ENCODE results near the gene MAGI1.
"Not testable (repeated sequence)": the region's sequence is repeated elsewhere in the genome, so short reads cannot be mapped to it uniquely, and the experiment has no call there.

Gene MAGI1

DNA sequence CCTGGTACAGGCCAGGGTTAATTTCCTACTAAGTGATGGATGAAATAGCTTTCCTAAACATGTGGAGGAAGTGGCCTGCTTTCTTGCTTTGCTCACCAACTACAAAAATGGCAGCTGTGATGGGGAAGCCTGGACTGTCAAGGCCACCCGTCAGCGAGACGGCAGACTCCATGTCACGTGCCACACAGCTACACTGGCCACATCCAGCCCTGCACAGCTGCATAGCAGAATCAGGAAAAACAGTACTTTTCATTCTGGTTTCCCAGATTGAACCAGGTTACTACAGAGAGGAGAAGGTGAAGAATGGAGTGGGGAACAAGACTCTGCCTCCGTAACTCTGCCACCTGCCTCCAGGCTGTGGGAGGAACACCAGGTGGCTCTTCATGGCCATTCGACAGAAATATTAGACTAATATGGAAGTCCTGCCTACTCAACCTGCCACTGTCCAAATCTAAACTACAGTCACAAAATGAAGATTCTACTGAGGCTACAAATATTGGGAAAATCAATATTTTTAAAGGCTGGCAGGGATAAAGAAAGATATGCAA is 174.3 kb downstream of the MAGI1 start:
- no peak for DNase-seq

DNA sequence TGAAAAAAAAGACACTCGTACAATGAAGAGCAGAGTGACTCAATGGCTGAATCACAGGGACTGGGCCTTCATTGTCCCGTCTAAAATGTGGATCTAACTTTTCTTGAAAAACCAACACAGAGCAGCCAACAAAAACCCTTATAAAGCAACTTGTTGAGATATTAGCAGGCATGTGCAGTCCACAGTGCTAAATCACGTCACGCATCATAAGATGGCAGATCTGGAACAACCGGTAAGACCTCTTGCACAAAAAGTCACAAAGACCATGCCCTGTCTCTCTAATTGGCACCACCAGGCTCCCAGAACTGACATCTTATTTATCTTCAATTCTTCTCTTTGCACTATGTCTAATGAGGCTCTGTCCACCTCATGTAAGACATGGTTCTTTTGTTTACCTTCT is 177.0 kb downstream of the MAGI1 start:
- DNase-seq: no peak

DNA sequence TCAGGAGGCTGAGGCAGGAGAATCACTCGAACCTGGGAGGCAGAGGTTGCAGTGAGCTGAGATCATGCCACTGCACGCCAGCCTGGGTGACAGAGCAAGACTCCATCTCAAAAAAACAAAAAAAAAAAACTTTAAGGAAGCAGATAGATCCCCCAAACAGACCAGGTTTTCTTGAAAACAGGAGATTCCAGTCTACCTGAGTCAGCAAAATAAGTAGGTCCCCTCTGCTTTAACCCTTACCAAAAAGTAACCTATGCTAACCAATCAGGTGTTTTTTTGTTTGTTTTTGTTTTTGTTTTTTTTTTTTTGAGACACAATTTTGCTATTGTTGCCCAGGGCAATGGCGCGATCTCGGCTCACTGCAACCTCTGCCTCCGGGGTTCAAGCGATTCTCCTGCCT is 179.1 kb downstream of the MAGI1 start:
- not testable (repeated sequence) for DNase-seq

DNA sequence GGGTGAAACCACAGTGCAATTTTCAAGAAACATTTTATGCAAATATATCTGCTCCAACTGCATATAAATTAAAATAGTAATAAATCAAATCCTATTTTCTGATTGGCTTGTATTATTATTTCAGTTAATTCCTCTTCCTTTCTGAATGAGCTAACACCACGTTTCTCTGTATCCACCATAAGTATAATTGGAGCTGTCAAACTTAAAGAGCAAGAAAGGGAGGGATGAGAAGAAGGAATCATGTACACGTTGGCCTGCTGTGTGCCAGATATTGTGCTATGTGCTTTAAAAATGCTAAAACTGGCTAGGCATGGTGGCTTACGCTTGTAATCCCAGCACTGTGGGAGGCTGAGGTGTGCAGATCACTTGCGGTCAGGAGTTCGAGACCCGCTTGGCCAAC is 180.0 kb downstream of the MAGI1 start:
- no peak for DNase-seq

DNA sequence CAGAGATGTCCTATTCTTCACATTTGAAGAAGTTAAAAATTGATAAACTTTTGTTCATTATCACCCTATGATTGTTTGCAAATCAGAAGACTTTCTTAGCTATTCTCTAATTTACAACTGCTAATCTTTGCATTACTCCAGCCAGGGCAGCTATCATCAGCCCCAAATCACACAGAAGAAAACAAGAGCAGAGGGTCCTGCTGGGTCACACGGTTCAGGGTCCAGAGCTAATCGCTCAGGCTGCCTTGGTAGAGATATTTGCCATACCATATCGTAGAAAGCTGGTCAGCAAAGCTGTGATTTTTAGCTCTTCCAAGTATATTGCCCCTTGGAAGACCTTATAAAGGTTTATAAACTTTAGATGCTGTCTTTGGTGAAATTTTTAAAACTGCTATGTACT is 181.4 kb downstream of the MAGI1 start:
- no peak for DNase-seq

DNA sequence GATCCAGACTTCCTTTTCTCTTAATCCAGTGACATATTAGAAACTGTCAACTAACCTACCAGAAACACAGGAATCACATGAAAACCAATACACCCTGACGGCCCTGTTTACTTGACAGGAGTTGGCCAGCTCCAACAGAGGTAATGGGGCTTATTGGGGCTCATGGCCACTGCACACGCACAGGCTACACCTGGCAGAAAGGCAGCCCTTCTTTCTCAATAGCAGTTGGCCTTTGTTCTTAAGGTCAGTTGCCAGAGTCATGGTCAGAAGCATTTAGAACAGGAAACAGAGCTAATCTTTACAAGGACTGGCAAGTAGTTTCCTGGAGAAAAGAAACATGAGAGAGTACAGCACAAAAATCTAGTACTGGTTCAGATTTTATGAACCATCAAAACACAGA is 181.8 kb downstream of the MAGI1 start:
- DNase-seq: no peak

DNA sequence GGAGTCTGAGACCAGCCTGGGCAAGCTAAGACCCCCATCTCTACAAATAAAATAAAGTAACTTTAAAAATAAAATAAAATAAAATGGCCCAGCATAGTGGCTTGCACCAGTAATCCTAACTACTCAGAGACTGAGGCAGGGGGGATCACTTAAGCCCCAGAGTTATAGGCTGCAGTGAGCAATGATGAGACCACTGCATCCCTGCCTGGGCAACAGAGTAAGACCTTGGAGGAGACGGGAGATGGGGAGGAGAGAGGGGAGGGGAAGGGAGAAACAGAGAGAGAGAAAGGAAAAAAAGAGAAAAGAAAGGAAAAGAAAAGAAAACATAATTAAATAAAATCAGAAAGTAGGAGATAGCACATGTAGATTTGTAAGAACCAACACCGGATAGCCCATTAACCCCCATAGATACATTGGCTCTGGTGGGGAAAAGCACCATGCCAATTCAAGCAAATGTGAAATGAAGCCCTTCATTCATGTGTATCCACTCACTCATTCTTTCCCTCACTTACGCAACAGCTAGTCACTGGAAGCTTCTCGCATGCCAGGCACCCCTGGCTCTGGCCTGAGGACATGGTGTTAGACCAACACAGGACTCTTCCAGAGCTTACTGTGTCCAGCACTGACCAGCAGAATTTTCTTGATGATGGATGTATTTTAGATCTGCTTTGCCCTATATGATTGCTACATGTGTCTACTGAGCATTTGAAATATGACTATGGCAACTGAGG is 183.2 kb downstream of the MAGI1 start:
- DNase-seq: no peak

DNA sequence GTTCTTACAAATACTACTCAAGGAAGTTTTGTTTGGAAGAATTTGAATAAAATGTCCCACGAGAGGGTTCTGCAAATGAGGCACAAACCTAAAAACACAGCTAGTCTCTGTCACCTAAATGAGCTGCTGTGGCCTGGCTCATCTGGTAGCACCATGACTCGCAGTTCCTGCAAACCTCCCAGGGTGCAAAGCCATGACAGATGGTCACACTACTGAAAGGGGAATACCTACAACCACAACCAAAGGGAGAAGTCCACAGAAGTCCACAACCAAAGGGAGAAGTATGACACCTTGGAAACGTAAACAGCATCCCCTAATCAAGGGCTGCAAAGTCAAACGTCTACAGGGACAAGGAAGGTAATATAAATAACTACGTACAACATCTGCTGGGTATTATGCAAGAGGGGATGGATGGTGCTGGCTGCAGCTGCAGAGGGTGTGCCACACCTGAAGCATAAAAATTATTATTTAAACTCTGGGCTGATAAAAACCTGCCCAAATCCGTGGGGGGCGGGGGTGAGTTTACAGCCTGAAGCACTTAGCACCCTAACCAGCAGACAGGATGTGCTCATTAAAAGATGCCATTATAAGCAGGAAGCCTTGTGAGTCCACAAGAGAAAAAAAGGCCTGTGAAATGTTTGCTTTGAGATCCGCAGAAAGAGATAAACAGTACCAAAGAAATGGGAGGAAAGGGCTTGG is 184.0 kb downstream of the MAGI1 start:
- no peak for DNase-seq

DNA sequence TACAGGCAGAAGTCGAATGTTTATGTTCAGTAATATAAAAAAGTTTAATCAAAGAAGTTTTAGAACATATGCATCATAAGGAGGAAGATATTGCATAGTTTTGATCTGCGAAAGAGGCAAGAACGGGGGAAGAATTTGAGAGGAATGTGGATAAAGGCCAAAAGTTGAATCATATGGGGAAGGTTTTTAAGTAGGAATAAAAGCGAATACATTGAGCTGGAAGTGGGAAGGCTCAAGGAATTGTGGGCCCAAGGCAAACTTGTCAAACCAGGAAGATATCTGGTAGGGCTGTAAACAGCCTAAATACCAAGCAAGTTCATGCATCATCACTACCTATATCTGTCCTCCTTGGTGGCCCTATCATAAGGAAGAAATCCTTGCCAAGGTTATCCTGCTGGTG is 186.9 kb downstream of the MAGI1 start:
- DNase-seq: no peak

DNA sequence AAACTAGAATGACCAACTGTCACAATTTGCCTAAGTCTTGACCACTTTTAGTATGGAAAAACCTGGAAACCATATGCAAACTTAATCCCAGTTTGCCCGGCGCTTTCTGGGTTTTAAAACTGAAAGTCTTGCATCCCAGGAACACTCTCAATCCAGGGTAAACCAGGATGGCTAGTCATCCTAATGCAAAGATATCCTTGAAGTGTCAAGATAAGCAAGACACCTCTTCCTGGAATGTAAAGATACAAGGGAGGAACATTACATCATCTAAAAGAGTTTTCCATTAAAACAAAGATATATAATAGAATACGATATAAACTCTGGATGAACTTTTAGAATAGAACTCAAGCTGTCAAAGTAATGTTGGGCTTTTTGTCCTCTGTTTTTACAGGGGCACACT is 188.5 kb downstream of the MAGI1 start:
- no peak for DNase-seq

DNA sequence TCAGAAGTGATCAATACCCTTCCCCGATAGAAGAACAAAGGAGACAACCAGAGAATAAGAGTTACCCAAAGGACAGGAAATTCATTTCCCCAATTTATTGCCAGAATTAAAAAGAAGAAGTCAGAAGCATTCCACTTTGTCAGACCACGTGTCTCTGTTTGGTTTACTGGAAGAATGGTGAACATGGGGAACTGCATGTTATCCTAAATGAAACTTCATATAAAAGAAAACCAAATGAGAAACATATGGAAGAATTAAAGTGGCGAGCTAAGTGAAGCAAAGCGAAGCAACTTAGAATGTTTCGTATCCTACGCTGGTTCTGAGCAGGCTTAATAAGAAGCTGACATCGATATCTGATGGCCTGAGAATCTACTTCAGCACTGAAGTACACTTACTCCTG is 190.7 kb downstream of the MAGI1 start:
- DNase-seq: no peak

DNA sequence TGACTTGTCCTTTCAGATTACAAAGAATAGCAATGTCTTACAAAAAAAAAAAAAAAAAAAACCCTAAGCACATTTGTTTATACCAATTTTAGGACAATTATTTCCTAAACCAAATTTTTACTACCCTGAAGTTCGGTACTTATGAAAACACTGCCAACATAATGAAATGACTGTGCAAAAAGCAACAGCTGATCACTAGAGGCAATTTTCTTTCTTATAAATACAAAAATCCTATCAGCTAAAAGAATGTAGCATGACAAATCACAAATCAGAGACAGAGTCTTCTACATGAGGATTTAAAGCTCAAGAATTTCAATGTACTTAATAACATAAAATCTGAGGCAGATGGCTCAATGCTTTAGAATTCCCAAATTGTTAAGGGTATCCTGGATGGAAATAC is 191.8 kb downstream of the MAGI1 start:
- no peak for DNase-seq

DNA sequence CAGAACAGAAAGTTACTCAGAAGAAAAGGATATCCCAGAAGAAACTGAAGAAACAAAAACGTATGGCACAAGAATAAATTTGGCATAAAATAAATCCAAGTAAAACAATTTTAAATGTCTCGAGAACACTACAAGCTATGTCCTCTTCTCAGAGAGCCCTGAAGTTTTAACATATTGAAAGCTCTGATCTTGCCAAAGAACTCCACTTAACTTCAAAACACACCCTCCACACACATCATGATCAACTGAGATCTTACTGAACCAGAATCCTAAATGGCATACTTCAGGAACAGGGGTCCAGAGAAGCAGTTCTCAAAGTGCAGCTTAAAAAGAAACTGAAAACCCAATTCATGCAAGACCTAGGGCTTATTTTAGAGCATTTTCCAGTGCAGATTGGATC is 194.3 kb downstream of the MAGI1 start:
- DNase-seq: no peak

DNA sequence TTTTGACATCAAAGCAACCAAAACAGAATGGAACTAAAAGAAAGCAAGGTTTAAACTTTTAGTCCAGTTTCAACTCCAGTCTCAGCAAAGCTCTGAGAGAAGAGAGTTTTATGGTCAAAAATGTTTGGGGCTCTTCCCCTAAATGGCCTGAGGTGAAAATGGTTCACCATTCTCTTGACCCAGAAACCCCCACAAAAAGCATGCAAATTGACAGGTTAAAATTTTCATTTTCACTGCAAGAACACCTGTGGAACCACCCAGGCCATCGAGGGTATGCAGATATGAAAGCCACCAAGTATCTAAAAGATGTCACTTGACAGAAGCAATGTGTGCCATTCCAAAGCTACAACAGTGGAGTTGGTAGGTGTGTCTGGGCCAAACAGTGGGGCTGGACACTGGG is 195.0 kb downstream of the MAGI1 start:
- DNase-seq: no peak

DNA sequence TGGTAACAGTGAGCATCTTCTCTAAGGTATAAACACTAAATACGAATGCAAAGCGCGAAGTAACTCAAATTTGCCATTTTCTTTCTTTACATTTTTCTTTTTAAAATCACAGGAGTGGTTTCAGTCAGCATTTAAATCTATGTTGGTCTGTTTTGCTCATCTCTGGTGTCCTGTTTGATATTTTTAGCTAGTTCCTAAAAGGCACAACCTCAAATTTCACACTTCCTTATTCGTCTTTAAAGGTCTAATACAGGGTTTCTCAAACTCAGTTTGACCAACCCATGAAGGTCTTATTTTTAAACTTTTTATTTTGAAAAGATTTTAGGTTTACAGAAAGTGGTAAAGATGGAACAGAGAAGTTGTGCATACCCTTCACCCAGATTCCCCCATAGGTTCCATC is 201.1 kb downstream of the MAGI1 start:
- DNase-seq: no peak

DNA sequence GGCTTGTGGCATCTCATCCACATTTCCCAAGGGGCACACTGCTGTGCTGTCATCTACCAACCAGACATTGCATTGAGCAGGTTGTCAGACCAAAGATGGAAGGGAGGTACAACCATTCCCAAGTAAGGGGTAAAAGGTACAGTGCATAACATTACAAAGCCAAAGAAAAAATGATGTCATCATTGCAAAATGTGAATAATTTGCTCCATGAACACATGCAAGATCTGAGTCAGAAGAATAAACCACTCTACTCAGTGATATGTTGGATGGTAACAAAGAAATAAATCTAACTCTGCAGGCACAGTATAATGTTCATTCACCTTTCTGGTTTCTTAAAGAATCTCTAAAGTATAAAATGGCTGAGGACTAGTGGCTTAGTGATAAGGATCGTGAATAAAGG is 202.7 kb downstream of the MAGI1 start:
- DNase-seq: no peak

DNA sequence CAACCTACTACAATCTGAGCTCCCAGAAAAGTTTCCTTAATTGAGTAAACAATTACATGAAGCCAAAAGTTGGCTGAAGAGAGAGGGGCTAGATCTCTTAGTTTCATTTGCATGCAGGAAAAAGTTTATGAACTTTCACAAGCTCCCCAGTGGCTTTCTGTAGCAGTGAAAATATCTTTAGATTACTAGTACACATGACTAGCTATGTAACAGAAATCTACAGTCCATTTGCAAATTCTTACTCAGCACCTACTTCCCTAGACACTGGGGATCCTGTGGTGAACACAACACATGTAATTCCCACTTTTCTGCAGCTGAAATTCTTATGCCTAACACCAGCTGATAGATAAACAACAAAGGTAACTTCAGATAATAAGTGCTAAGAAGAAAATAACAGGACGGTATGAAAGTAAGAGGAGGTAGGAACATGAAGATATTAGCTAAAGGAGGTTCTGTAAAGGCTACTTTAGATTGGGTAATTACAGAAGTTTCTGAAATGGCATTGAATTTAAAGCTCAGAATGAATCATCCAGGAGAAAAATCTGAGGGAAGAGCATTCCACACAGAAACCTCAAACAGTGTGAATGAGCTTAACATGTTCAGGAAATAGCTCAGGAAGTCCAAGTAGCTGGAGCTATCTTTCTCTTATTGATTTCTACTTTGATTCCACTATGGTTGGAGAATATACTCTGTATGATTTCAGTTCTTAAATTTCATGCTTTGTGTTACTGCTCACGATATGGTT is 204.8 kb downstream of the MAGI1 start:
- DNase-seq: no peak

DNA sequence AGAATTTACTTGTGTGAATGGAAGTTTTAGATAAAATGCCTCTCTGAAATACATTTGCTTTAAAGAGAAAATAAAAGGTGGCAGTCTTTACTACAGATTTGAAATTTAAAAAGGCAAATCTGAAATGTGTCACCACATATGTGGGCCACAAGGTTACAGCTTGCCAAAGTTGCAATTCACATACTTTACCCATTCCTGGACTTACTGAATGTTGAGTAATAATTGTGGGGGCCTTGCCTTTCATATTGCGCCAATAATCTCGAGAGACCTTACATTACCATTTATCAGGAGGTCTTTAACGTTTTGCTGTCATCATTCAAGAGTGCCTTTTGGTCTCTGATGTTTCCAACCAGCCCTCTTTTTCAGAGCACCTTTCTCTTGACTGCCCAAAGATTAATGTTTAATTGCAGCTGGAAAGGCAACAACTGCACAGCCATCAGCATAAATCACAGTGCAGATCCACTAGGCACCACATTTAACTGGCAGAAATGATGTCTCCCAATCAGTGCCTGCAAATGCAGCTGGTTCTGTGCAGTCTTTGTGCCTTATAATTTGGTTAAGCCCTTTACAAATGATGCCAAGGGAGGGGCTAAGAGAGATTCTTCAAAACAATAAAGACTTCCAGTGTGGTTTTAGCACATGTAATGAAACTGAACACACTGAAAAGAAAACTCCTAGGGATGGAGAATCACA is 206.8 kb downstream of the MAGI1 start:
- no peak for DNase-seq

DNA sequence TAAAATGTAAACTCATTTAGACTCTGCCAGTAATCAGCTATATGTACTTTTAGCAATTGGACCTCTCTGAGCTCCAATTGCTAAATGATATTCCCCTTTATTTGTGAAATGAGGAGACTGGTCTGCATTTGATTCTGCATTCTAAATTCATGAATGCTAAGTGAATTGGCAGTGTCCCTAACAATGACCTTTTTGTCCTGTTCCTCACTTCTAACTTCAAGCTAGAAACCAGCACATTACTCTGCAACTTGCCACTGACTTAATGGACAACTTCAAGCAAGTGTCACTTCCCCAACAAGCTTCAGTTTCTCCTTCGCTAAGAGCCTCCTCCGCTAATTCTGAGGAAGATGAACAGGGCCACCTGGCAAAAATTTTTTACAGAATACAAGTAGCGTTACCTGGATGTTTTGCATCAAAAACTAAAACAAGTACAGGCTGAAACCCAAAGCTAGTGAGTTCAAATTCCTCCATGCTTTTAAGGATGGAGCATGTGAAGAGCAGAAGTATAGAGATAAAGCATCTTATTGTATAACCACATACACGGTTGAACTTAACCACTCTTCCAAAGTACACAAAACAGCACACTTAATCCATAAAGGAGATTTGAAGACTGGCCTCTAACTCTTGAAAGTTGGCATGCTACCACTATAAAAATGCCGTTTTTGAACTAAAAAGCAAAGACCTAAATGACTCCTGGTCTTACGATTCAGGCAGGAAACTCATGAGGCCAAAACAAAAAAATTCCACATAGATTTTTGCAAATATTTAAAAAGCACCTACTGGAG is 207.6 kb downstream of the MAGI1 start:
- DNase-seq: no peak

DNA sequence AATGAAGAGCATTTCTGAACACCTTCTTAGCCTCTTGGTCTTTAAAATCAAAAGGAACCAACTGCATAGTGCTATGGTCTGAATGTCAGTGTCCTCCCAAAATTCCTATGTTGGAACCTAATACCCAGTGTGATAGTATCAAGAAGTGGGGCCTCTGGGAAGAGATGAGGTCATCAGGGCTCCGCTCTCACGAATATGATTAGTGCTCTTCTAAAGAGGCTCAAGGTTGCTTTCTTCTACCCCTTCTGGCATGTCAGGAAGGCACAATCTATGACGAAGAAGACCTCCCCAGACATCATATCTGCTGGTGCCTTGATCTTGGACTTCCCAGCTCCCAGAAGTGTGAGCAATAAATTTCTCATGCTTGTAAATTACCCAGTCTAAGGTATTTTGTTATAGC is 209.5 kb downstream of the MAGI1 start:
- no peak for DNase-seq

DNA sequence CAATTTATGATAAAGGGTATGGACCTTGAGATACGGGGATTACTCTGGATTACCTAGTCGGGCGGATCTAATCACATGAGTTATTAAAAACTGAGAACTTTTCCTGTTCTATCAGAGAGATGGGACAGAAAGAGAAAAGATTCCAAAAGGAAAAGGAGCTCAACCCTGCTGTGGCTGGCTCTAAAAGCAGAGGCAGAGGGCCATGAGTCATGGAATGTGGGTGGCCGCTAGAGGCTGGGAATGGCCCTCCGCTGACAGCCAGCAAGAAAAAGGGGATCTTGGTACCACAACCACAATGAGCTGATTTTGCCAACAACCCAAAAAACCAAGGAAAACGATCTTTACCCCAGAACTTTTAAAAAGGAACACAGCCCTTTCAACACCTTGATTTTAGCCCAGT is 210.0 kb downstream of the MAGI1 start:
- DNase-seq: no peak

DNA sequence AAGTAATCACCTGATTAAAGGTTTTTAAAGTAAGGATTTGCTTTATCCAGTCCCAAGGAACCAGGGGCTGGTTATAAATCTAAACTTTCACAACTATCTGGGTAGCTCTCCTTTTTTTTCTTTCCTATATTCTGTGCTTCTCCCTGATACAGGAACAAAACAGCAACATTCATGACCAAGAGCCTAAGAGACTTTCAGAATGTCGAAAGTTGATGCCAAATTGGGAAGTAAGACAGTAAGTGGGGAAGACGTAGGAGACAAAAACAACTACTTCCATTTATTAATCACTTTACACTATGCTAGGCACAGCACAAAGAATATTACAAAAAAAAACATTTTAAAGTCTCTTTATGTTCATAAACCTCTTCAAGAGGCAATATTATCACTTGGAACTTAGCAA is 211.6 kb downstream of the MAGI1 start:
- no peak for DNase-seq

Measured in CD4-positive, alpha-beta T cell treated with Interleukin-17A for 4 hours (primary cell).